Measurements from ENCODE around the gene STAT3.

Gene STAT3

GRCh38 chr17:42388381-42389134 is at the start of gene STAT3:
Gene STAT3 (minus strand): TSS chr17:42388442. CDS start chr17:42348516, 39,926 bp downstream.
- Histone ChIP-seq H3K9ac (ENCODE audit: low read length) (peak within 1 kb of the TSS; percentile 77), H3K27me3 (ENCODE audit: control insufficient read depth, insufficient read depth, low read length) (no peaks in the 10 kb centered on the region), H3K4me1 (ENCODE audit: control insufficient read depth, low read depth, low read length) (peaks cover 14% of the 10 kb centered on the region)

DNA sequence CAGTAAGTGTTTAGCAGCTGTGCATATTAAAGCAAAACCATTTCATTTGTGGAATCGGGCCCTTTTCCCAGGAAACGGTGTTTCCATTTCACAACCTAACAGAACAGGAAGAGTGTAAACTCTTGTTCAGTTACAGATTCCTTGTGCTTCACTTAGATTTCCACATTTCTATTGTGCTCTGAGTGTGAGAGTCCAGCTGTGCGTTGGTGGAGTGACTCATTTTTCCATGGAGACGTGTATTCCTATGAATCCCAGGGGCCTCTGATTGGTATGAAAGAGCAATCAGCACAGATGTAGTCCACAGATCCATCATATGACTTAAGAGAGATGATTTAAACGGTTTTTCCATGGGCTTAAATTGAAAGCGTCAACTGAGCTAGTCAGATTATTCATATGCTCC is 48.1 kb upstream of the STAT3 start:
- Histone ChIP-seq H3K36me3 (ENCODE audit: control insufficient read depth, low read depth, low read length) (no peaks in the 10 kb centered on the region), H3K4me1 (ENCODE audit: control insufficient read depth, low read depth, low read length) (no peaks in the 10 kb centered on the region), H3K9ac (ENCODE audit: low read length) (no peak overlapping the region), H3K4me3 (ENCODE audit: low read length) (no peak overlapping the region), H3K27ac (ENCODE audit: low read length) (no peak overlapping the region), H3K9me3 (ENCODE audit: control insufficient read depth, low read depth, low read length) (no peaks in the 10 kb centered on the region), H3K27me3 (ENCODE audit: control insufficient read depth, insufficient read depth, low read length) (no peaks in the 10 kb centered on the region)

More at GRCh38 chr17:42388381-42389134, at the start of gene STAT3:
- peaks cover 2% of the 10 kb centered on the region for H3K36me3 ChIP-seq (ENCODE audit: control insufficient read depth, low read depth, low read length)
- no peaks in the 10 kb centered on the region for H3K9me3 ChIP-seq (ENCODE audit: control insufficient read depth, low read depth, low read length)
- H3K4me3 ChIP-seq (ENCODE audit: low read length): peak within 1 kb of the TSS; percentile 88
- peak within 1 kb of the TSS; percentile 32 for H3K27ac ChIP-seq (ENCODE audit: low read length)

DNA sequence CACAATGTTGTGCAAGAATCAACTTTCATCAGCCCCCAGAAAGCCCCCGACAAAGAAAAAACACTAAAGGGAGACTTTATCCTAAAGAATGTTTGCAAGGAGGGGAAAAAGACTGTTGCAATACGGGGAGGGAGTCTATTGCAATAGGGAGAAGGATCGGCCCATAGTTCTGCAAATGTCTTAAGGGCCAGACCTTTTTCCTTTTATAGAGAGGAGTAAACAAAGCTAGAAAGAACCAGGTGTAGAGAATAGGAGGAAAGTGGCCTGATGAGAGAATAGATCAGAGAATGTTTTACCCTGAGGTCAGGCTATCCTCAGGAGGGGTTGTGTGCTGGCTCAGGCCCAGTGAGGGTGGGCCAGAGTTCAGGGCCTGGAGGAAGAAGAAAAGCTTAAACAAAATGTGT is 43.5 kb upstream of the STAT3 start:
- Histone ChIP-seq H3K9me3 (ENCODE audit: control insufficient read depth, low read depth, low read length) (no peaks in the 10 kb centered on the region), H3K36me3 (ENCODE audit: control insufficient read depth, low read depth, low read length) (no peaks in the 10 kb centered on the region), H3K4me1 (ENCODE audit: control insufficient read depth, low read depth, low read length) (peaks cover 3% of the 10 kb centered on the region), H3K4me3 (ENCODE audit: low read length) (no peak overlapping the region), H3K27me3 (ENCODE audit: control insufficient read depth, insufficient read depth, low read length) (no peaks in the 10 kb centered on the region), H3K27ac (ENCODE audit: low read length) (no peak overlapping the region), H3K9ac (ENCODE audit: low read length) (no peak overlapping the region)

- Histone ChIP-seq H3K9me3 (ENCODE audit: control insufficient read depth, low read depth, low read length) (no peaks in the 10 kb centered on the region), H3K4me3 (ENCODE audit: low read length) (no peak overlapping the region), H3K27ac (ENCODE audit: low read length) (no peak overlapping the region), H3K9ac (ENCODE audit: low read length) (no peak overlapping the region), H3K36me3 (ENCODE audit: control insufficient read depth, low read depth, low read length) (no peaks in the 10 kb centered on the region), H3K27me3 (ENCODE audit: control insufficient read depth, insufficient read depth, low read length) (no peaks in the 10 kb centered on the region), H3K4me1 (ENCODE audit: control insufficient read depth, low read depth, low read length) (peaks cover 3% of the 10 kb centered on the region)
Observed at GRCh38 chr17:42429726-42430447, 41.6 kb upstream of the STAT3 start.

DNA sequence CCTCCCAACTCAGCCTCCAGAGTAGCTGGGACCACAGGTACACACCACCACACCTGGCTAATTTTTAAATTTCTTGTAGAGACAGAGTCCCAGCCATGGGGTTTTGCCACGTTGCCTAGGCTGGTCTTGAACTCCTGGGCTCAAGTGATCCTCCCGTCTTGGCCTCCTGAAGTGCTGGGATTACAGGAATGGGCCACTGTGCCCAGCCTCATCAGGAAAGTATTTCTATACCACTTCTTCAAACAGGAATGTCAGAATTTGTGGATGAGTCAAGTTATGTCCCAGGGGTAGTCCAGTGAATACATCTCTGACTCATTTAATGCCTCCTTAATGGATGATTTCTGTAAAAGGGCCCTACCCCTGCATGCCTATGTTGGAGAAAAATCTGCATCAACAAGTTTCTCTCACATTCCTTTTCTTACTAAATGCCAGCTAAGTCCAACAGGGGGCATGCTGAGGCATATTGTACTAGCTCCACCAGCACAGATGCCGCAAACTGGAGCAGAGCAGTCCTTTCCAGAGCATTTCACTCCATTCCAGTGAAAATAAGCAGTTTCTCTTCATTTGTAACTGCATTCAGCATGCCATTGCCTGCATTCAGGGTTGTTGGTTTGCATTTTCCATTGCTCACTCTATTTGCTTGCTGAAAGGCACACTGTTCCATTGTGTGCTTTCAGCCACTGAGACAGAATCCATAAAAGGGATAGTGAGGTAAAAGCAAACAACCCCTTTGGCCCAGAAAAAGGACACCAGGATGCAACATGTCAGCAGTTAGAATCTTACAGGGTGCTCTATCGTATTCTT is 40.1 kb upstream of the STAT3 start:
- peaks cover 3% of the 10 kb centered on the region for H3K4me1 ChIP-seq (ENCODE audit: control insufficient read depth, low read depth, low read length)

DNA sequence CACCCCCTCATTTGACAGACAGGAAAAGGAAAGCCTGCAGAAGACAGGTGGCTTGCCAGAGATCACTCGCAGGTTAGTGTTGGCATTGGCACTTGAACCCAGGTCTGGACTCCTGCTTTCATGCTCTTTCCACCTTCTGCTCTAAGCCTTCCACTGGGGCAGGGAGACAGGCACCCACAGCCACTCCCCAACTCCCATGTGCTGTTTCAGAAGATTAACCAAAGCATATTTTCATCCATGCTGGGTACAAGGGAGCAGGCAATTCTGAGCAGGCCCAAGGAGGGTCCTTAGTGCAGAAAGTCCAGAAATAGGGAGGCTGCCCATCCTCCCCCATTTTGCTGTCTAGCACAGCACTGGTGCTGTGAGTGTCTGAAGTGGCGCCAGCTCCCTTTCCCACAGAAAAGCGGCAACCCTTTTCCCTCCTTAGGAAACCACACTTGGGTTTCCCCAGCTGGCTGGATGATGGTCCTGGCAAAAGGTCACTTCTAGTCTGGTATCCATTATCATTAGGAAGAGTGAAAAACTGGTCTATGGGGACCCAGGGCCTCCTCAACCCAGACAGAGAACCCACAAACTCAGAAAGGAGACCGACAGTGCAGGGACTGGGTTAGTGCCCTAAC is 36.9 kb upstream of the STAT3 start:
- H3K9ac ChIP-seq (ENCODE audit: low read length): no peak overlapping the region

More for the DNA sequence above, 40.1 kb upstream of the STAT3 start:
- H3K36me3 ChIP-seq (ENCODE audit: control insufficient read depth, low read depth, low read length): no peaks in the 10 kb centered on the region
- peaks cover 14% of the 10 kb centered on the region for H3K27me3 ChIP-seq (ENCODE audit: control insufficient read depth, insufficient read depth, low read length)
- no peak overlapping the region for H3K4me3 ChIP-seq (ENCODE audit: low read length)
- no peaks in the 10 kb centered on the region for H3K9me3 ChIP-seq (ENCODE audit: control insufficient read depth, low read depth, low read length)
- H3K9ac ChIP-seq (ENCODE audit: low read length): no peak overlapping the region
- H3K27ac ChIP-seq (ENCODE audit: low read length): no peak overlapping the region

GRCh38 chr17:42423766-42424165 is 35.5 kb upstream of the STAT3 start:
- Histone ChIP-seq H3K36me3 (ENCODE audit: control insufficient read depth, low read depth, low read length) (no peaks in the 10 kb centered on the region), H3K9me3 (ENCODE audit: control insufficient read depth, low read depth, low read length) (no peaks in the 10 kb centered on the region), H3K27ac (ENCODE audit: low read length) (no peak overlapping the region), H3K4me1 (ENCODE audit: control insufficient read depth, low read depth, low read length) (peaks cover 8% of the 10 kb centered on the region), H3K9ac (ENCODE audit: low read length) (peak overlapping the region; percentile 51), H3K27me3 (ENCODE audit: control insufficient read depth, insufficient read depth, low read length) (peaks cover 46% of the 10 kb centered on the region), H3K4me3 (ENCODE audit: low read length) (peak overlapping the region; percentile 78)

More for the DNA sequence above, 36.9 kb upstream of the STAT3 start:
- Histone ChIP-seq H3K9me3 (ENCODE audit: control insufficient read depth, low read depth, low read length) (no peaks in the 10 kb centered on the region), H3K36me3 (ENCODE audit: control insufficient read depth, low read depth, low read length) (no peaks in the 10 kb centered on the region), H3K27ac (ENCODE audit: low read length) (no peak overlapping the region), H3K4me1 (ENCODE audit: control insufficient read depth, low read depth, low read length) (peaks cover 8% of the 10 kb centered on the region), H3K27me3 (ENCODE audit: control insufficient read depth, insufficient read depth, low read length) (peaks cover 45% of the 10 kb centered on the region), H3K4me3 (ENCODE audit: low read length) (no peak overlapping the region)

- H3K4me1 ChIP-seq (ENCODE audit: control insufficient read depth, low read depth, low read length): peaks cover 5% of the 10 kb centered on the region
- H3K27me3 ChIP-seq (ENCODE audit: control insufficient read depth, insufficient read depth, low read length): peaks cover 46% of the 10 kb centered on the region
- H3K27ac ChIP-seq (ENCODE audit: low read length): no peak within 1 kb of the TSS
- H3K36me3 ChIP-seq (ENCODE audit: control insufficient read depth, low read depth, low read length): no peaks in the 10 kb centered on the region
- no peaks in the 10 kb centered on the region for H3K9me3 ChIP-seq (ENCODE audit: control insufficient read depth, low read depth, low read length)
- H3K9ac ChIP-seq (ENCODE audit: low read length): peak within 1 kb of the TSS; percentile 51
- peak within 1 kb of the TSS; percentile 78 for H3K4me3 ChIP-seq (ENCODE audit: low read length)
Observed at GRCh38 chr17:42422958-42423712, 34.9 kb upstream of the STAT3 start, which contains the start of gene CAVIN1. Gene CAVIN1 (minus strand): TSS chr17:42423256. CDS start chr17:42423097, 159 bp downstream.

GRCh38 chr17:42422412-42422957 is 34.2 kb upstream of the STAT3 start:
- H3K9ac ChIP-seq (ENCODE audit: low read length): peak overlapping the region; percentile 42
- no peaks in the 10 kb centered on the region for H3K9me3 ChIP-seq (ENCODE audit: control insufficient read depth, low read depth, low read length)
- no peaks in the 10 kb centered on the region for H3K36me3 ChIP-seq (ENCODE audit: control insufficient read depth, low read depth, low read length)
- no peak overlapping the region for H3K27ac ChIP-seq (ENCODE audit: low read length)
- peaks cover 5% of the 10 kb centered on the region for H3K4me1 ChIP-seq (ENCODE audit: control insufficient read depth, low read depth, low read length)
- H3K4me3 ChIP-seq (ENCODE audit: low read length): peak overlapping the region; percentile 78
- H3K27me3 ChIP-seq (ENCODE audit: control insufficient read depth, insufficient read depth, low read length): peaks cover 46% of the 10 kb centered on the region

DNA sequence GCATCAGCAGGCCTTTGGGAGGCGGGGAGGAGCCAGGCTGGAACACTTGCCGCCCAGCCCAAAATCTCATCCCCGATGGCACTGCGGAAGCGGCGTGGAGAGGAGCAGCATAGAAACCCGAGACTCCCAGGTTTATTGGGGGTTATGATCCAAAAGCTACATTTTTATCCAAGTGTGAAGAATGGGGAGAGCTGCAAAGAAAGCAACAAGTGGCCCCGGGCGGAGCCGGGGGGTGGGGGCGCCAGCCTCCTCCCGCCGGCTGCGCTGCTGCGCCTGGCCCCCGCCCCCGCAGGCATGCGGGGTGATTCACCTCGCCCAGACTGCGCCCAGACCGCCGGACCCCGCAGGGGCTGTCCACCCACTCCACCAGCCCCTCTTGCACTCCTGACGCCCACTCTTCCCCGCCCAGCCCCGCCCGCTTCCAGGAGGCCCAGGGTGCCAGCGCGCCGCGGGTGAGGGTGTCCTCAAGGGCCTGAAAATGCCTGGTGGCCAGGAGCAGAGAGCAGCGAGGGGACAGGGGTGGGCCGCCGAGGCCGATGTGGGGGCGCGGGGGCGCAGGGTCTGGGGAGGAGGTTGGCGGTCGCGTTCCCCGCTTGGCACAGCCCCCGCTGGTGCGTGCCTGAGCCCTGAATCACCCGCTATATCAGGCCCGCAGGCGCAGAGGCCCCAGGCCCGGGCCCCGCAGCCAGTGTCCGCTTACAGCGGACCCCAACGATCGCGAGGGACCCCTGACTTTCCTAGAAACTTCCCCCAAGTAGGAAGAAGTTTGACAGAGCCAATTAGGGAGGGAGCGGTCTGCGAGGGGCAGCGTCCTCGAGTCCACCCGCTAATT is 33.5 kb upstream of the STAT3 start:
- no peaks in the 10 kb centered on the region for H3K36me3 ChIP-seq (ENCODE audit: control insufficient read depth, low read depth, low read length)
- H3K4me3 ChIP-seq (ENCODE audit: low read length): peak overlapping the region; percentile 78
- no peaks in the 10 kb centered on the region for H3K9me3 ChIP-seq (ENCODE audit: control insufficient read depth, low read depth, low read length)
- H3K9ac ChIP-seq (ENCODE audit: low read length): peak overlapping the region; percentile 42
- peaks cover 5% of the 10 kb centered on the region for H3K4me1 ChIP-seq (ENCODE audit: control insufficient read depth, low read depth, low read length)
- no peak overlapping the region for H3K27ac ChIP-seq (ENCODE audit: low read length)
- peaks cover 46% of the 10 kb centered on the region for H3K27me3 ChIP-seq (ENCODE audit: control insufficient read depth, insufficient read depth, low read length)

Measured in iPS-18a (cell line).